Left cardiac atrium (tissue), 4 donors: Measurements from ENCODE around the gene SCAF8. TPM values are rescaled to one million over a fixed set of nuclear protein-coding genes. Genes with fewer than 3 reads are reported as not detected.
"Not testable (repeated sequence)": the region's sequence is repeated elsewhere in the genome, so short reads cannot be mapped to it uniquely, and the experiment has no call there.

ENCODE experiments used
- ATAC-seq, 2 donors: fragments of 200-7000 bp; cut with Tn5 transposase; one replicate each; pipeline ENCODE4 v1.9.1; 2020; ENCODE audit warnings: mild to moderate bottlenecking in 2 of 2, moderate library complexity in 2 of 2
- DNase-seq: peaks from one replicate; pipeline ENCODE4 v3.0.0-alpha.2; 2020
- intact Hi-C, 2 donors: fragments of 100-400 bp; cut with DNase I; formaldehyde crosslinking; loops; one replicate each; pipeline versions ENCODE4 v1.14.1 to v1.15.1; 2022 to 2023
- total RNA-seq, 2 donors: library from RNA; stranded (reverse); fragmentation: NEBNext Ultra II Directional; extraction: Animal tissue kit (Norgen Biotek cat#: 25700); gene quantifications; one replicate each; pipeline ENCODE4 v1.2.1, GENCODE V29; 2021
- donor health status: DM: no; HTN: yes; CAD: no.
- donor health status: DM: no; HTN: yes; CAD: no; lungs with severe emphysema.
- donor health status: DM: yes; HTN: yes; CAD: no.
- donor health status: Dilated cardiomyopathy.

SCAF8 gene
- total RNA-seq, 2 donors from 2014 or later = 37.8 to 44.1 TPM

DNA sequence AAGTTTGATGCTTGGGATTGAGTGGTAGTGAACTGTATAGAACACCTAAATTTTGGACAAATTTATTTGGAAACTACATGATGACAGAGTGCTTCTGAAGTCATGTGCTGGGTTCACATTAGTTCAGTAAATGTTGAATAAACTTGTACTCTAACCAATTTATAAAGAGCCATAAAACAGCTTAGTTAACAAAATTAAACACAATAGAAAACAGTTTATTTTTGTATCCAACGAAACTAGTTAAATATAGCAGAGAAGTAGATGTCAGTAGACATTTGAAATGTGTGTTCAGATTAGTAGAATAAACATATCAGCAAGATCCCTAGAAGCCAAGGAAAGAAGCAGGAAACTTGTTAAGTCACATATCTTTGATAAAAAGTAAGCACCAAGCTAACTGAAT is 32.1 kb downstream of the SCAF8 start:
- DNase-seq (no peak), ATAC-seq (no peak)
- intact Hi-C loops = no loop called here

DNA sequence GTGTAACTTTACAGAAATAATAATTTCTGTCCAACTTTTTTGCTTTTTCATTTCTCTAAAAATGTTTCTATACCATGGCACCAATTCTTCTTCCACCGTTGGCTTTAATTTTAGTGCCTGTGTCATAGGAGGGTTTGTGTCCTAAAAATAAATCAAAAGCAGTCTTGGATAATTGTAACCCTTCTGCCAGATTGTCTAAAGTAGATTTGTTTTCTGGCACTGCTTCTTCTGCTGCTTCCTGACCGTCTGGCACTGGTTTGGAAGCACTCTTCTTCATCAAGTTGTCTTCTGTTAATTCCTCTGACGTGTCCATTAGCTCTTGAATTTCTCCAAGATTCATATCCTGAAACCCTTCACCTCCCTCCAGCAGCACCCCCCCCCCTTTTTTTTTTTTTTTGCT is 33.1 kb downstream of the SCAF8 start:
- DNase-seq = no peak
- intact Hi-C loops = no loop called here
- peak; percentile 57 to 70 for ATAC-seq

GRCh38 chr6:154767003-154767723 is 33.9 kb downstream of the SCAF8 start:
- intact Hi-C loops = no loop called here
- ATAC-seq (peak; percentile 47 to 54), DNase-seq (no peak)

- DNase-seq (no peak), ATAC-seq (no peak)
- intact Hi-C loops = no loop called here
These were observed 35.1 kb downstream of the SCAF8 start for GRCh38 chr6:154768280-154768679.

- ATAC-seq (no peak), DNase-seq (no peak)
- intact Hi-C loops = no loop called here
These were observed 40.4 kb downstream of the SCAF8 start for GRCh38 chr6:154773610-154774089.

DNA sequence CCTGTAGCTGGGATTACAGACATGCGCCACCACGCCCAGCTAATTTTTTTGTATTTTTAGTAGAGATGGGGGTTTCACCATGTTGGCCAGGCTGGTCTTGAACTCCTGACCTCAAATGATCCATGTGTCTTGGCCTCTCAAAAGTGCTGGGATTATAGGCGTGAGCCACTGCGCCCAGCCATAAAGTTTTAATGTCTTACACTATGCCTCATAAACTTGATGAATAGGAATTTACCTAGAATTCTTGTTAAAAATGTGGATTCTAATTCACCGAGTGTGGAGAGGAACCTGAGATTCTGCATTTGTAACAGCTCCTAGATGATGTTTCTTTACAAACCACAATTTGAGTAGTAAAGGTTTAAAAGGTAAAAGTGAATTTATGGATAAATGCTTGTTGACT is 45.9 kb downstream of the SCAF8 start:
- ATAC-seq, intact Hi-C loops, DNase-seq: not testable (repeated sequence)

DNA sequence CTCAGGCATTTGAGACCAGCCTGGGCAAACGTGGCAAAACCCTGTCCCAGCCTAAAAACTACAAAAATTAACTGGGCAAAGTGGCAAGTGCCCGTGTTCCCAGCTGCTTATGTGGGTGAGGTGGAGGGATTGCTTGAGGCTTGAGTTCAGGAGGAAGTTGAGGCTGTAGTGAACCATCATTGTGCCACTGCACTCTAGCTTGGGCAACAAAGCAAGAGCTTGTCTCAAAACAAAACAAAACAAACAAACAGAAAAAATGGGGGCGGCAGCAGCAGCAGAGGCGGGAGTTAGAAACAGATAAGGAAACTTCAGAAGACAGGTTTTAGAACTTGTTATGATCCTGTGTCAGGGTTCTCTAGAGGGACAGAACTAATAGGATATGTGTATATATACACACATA is 49.0 kb downstream of the SCAF8 start:
- ATAC-seq (no peak), DNase-seq (no peak)
- intact Hi-C loops = no loop called here

- intact Hi-C loops = no loop called here
- ATAC-seq = no peak
- no peak for DNase-seq
These were observed 50.0 kb downstream of the SCAF8 start for GRCh38 chr6:154783229-154783628.

DNA sequence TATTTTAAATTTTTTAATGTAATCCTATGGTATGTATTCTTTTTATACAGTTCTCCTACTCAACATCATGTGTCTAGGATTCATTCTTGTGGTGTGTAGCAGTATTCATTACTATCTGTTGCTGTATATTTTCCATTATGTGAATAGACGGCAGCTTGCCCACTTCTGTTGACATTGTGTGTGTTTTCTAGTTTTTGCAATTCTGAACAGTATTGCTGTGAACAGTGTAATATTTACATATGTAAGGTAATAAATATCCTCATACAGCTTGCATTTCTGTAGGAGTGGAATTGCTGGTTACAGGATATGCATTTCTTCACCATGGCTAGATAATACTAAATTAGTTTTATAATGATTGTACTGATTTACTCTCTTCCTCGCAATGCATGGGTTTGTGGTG is 51.9 kb downstream of the SCAF8 start:
- ATAC-seq (no peak), DNase-seq (no peak)
- intact Hi-C loops = no loop called here

GRCh38 chr6:154786144-154786868 is 53.1 kb downstream of the SCAF8 start:
- DNase-seq = no peak
- intact Hi-C loops = no loop called here

GRCh38 chr6:154791556-154792317 is 58.5 kb downstream of the SCAF8 start:
- no peak for DNase-seq
- intact Hi-C loops = no loop called here
- no peak for ATAC-seq

More at GRCh38 chr6:154786144-154786868, 53.1 kb downstream of the SCAF8 start:
- ATAC-seq = no peak

- no peak for ATAC-seq
- intact Hi-C loops = no loop called here
- no peak for DNase-seq
These were observed 59.1 kb downstream of the SCAF8 start for GRCh38 chr6:154792325-154792724.

DNA sequence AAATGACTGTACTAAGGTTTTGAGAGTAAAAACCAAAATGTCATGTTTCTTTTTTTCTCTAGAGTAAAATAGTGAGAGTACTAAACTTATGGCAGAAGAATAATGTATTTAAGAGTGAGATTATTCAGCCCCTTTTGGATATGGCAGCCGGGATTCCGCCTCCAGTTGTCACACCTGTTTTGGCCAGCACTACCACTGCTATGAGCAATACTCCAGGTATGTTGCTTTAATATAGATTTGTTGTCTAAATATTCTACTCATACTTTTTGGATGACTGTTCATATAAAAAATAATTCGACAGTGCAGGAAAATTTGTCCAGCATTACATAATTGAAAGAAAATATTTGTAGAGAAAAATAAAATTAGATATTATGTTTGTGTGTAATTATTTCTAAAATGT is 59.5 kb downstream of the SCAF8 start:
- DNase-seq (no peak), ATAC-seq (no peak)
- intact Hi-C loops = no loop called here

DNA sequence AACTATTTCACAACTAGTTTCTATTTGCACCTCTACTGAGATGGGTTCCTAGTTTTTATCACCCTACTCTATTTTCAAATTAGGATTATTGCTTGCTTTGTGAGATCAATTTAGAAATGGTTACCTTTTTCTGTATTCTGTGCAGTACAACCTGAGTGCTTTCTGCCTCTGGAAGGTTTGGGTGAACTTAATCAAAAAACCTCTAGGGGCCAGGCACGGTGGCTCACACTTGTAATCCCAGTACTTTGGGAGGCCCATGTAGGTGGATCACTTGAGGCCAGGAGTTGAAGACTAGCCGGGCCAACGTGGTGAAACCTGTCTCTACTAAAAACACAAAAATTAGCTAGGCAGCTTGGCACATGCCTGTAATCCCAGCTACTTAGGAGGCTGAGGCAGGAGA is 63.3 kb downstream of the SCAF8 start:
- intact Hi-C loops = no loop called here
- DNase-seq (no peak), ATAC-seq (no peak)

- ATAC-seq (no peak), DNase-seq (no peak)
- intact Hi-C loops = no loop called here
These were observed 64.6 kb downstream of the SCAF8 start for GRCh38 chr6:154797857-154798256.

- ATAC-seq = no peak
- no peak for DNase-seq
- intact Hi-C loops = loop anchor here in 1 of 2 donors (10.0 kb wide), 2 partner anchors 66 to 126 kb away; partner anchors contain the start of gene SCAF8
These were observed 67.1 kb downstream of the SCAF8 start for GRCh38 chr6:154800338-154800737.

GRCh38 chr6:154805288-154805911 is 72.2 kb downstream of the SCAF8 start:
- intact Hi-C loops = loop anchor here (2.0 to 10.0 kb wide), 4 partner anchors 71 to 131 kb away; partner anchors contain the start of gene SCAF8 (in 2 of the 2)
- ATAC-seq = peak in 1 of 2 donors; percentile 54
- no peak for DNase-seq

DNA sequence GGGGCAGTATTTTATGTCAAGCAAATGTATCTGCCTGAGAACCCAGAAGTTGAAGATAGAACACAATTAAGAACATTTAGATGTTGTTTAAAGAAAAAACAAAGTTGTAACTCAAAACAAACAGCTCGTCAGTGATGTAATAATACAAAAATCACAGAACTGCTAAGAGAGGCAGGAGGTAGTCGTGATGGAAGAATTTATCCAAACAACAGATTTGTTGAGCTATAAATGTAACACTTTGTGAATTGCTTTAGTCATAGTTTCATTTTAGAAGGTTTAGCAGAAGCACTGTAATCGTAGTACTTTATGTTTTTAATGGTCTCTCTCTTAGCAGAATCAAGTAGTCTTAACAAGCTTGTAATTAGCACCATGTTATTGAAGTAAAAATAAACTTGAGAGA is 73.6 kb downstream of the SCAF8 start:
- intact Hi-C loops = loop anchor here in 1 of 2 donors (10.0 kb wide), 2 partner anchors 72 to 132 kb away; partner anchors contain the start of gene SCAF8
- ATAC-seq = no peak
- no peak for DNase-seq

GRCh38 chr6:154811663-154812062 is 78.4 kb downstream of the SCAF8 start:
- intact Hi-C loops, DNase-seq, ATAC-seq: not testable (repeated sequence)
